HG03432 (cell line): ENCODE measurements around the gene AFF3.

Experiments used
- ATAC-seq: cut with Tn5 transposase; IDR thresholded peaks from one replicate; pipeline ENCODE4 v1.9.1; 2021; ENCODE audit warnings: mild to moderate bottlenecking, moderate library complexity; ENCODE audit not compliant: unreplicated experiment

AFF3 gene

DNA sequence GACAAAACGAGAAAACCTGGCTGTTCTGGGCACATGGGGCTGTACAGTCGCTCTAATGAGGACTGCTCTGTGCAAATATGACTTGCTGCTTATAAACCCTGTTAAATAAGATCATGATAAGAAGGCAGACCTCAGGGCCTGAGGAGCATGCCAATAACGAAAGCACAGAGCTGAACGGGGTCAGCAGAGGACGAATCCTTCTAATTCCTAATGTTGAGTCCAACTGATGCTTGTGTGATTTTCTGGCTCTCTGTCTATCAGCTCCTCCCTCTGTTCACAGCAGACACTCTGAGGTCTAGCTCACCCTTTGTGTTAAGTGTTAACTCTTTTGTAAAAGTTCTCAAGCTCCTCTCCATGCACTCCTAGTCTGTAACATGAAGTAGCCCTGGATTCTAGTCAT lies 485.4 kb downstream of the AFF3 start:
- ATAC-seq = no peak

- no peak for ATAC-seq
These were observed 489.0 kb downstream of the AFF3 start for GRCh38 chr2:99653433-99653832.

GRCh38 chr2:99652862-99653261 lies 489.5 kb downstream of the AFF3 start:
- ATAC-seq = no peak

- ATAC-seq = no peak
These were observed 490.3 kb downstream of the AFF3 start for GRCh38 chr2:99651930-99652670.

GRCh38 chr2:99648906-99649789 lies 493.2 kb downstream of the AFF3 start:
- ATAC-seq = no peak

GRCh38 chr2:99648178-99648844 lies 494.1 kb downstream of the AFF3 start:
- ATAC-seq = no peak

DNA sequence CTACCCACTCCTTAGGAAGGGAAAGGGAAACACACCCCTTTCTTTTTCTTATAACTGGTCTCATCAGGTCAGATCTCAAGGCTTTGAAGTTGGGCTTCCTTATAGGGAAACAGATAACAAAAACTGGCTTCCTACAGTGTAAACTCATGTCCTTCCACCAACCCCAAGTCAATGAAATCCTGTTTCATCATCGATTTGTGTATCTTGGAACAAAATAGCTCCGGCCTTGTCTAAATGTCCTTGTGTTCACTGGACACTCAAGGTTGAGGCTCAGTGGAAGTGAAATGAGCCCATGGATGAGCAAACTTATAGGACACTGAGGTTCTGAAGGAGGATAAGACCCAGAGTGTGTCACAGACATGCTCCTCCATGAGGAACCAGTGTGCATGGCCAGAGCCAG lies 496.4 kb downstream of the AFF3 start:
- ATAC-seq = no peak

DNA sequence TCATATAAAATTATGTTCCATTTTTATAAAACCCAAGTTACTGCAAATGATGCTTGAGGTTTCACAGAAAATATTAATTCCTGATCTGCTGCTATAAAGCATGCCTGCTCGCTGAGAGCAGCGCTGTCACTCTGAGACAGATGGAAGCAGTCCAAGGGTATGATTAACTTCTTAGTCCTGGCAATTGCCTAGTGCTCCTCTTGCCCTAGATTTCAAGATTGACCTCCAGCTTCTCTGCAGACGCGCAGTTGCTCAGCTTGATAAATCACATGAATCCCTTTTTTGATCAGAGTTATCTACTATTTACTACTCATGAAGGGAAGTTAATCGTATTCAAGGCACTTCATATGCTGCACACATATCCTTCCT lies 498.0 kb downstream of the AFF3 start:
- no peak for ATAC-seq

DNA sequence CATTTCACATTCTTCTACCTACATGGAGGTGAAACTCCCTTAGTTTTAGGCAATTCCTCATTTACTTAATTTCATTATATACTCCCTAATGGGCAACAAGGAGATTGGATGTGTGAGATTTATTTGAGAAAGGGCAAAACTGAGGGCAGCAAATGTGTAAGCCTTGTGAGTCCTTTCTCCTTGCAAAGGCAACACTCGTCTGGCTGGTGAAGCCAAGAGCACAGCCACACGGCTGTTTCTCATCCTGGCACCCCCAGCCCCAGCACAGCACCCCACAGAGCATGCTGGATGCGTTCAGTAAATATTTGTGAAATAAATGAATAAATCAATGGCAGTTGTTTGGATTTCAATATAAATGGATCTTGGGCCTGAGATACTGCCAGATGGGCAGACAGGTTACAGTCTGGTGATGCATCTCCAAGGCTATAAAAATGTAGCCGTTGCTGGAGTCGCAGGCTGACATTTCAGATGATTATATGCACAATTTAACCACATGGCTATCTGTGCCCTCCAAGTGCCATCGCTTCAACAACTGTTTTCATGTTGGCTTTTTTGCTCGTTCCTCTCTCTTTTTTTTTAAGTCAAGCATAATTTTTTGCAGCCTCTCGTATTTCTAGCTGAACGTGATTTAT lies 498.5 kb downstream of the AFF3 start:
- ATAC-seq = no peak

DNA sequence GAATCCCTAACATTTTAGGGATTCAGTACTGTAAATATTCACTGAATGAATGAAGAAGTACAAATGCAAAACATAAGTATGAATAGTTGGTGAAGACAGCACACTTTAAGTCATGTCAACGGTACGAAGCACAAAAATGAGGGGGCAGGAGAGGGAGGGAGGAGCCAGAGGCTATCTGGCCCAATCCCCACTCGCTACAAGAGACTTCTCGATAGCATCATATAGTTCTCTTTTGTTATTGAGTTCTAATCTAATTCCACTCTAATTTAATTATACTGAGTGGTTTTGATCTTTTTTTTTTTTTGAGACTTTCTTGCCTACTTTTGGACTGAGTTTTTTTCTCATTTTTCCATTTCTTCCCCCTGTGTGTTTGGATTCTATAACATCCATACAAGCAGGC lies 500.4 kb downstream of the AFF3 start:
- no peak for ATAC-seq

DNA sequence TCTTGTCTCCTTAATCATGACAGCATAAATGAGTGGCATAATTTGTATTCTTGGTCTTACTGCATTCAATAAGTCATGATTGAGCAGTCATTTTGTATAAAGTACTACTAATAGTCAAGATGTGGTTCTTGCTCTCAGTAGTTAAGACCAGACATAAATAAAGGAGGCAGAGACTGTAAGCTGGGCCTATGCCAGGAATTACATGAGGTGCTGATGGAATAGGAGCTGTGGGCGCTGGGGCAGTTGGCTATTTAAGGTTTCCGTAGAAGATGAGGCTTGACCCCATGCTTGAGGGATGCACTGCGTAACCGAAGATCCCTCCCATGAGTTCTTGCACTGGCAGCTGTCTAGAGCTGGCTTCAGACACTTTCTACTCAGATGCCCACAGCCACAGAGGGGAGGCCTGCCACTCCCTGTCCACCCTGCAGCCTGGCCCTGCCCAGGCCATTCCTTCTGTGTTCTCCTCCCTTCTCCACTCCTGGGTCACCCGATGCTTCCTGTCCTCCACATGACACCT lies 501.7 kb downstream of the AFF3 start:
- ATAC-seq = no peak

GRCh38 chr2:99638791-99639190 lies 503.6 kb downstream of the AFF3 start:
- no peak for ATAC-seq

DNA sequence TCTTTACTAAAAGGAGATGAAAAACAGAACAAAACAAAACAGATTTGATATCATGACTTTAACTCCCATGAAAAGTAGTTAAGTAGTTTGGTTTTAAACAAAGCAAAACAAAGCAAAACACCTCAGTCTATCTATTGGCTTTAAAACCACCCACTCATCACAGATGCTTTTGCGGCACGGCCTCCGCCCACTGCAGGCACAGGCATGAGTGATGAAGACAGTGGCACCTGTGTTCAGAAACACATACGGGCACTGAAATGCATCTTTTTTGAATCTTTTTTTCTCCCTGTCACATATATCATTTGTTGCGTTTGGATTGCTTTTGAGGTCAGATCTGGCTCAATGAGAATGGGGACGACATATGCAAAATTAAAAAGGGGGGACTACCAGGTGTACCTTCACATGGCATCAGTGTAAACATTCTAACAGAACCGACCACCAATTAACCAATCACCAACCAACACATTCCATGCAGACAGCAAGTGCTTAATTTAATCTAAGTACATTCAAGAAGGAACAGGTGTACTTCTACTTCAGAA lies 505.2 kb downstream of the AFF3 start:
- ATAC-seq = no peak

DNA sequence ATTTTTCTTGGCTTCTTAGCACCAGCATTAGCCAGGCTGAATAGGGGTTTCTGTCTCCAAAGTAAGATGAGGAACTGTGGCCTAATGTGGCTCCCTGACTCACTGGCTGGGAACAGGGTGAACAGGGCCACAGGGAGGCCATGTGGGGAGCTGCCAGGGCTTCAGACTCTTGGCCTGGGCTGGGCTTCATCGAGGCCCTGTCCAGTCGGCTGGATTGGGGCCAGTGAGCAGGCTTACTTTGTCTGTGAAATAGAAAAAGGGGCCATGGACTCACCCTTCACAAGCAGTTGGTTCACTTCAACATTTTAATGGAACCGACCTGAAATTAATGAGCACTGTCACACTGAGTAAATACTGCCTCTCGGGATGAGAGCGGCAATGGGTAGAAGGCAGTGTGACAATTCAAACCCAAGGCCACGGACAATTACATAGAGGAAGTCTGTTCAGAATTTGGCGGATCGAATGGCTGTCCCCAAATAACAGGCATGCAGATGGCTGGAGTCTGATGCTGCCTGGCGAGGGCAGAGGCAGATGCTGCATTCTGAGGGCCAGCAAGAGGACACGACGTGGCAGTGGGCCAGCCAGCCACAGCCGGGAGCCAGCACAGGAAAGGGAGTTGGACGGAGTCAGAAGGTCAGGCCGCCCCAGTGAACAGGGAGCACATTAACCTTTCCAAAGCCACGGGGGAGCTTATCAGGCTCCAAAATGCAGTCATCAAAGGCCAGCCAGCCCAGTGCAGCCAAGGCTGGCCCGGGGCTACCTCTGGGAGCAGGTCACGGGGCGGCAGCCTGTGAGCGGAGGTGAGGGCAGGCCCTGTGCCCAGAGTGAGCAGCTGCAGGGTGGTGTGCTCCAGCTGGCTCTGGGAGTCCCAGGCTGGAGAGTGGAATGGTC lies 506.0 kb downstream of the AFF3 start:
- no peak for ATAC-seq

DNA sequence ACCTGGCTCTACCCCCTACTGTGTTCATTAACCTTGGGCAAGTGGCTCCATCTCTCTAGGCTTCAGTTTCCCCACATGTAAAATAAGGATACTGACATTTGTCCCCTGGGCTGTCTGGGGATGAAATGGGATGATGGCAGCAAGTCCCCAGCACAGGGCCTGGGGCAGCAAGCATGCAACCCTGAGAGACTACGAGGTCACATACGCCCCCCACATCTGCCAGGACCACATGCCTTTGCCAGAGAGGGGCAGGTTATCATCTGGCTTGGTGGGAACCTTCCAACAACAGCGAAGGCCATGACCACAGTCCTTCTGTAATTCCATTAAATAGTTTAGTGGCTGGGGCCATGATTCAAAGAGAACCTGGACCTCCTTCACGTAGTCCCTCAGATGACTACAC lies 506.7 kb downstream of the AFF3 start:
- no peak for ATAC-seq

GRCh38 chr2:99634234-99634633 lies 508.2 kb downstream of the AFF3 start:
- no peak for ATAC-seq

GRCh38 chr2:99631700-99632099 lies 510.7 kb downstream of the AFF3 start:
- ATAC-seq = no peak

DNA sequence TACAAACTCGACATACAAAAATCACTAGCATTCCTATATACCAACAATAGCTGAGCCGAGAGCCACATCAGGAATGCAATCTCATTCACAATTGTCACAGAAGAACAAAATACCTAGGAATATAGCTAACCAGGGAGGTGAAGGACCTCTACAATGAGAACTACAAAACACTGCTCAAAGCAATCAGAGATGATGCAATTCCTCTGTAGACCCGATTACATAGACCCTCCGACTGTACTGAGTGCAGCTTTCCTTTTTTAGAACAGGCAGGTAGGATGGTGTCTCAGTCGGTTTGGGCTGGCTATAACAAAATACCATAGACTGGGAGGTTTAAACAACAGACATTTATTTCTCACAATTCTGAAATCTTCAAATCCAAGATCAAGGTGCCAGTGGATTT lies 513.1 kb downstream of the AFF3 start:
- no peak for ATAC-seq

DNA sequence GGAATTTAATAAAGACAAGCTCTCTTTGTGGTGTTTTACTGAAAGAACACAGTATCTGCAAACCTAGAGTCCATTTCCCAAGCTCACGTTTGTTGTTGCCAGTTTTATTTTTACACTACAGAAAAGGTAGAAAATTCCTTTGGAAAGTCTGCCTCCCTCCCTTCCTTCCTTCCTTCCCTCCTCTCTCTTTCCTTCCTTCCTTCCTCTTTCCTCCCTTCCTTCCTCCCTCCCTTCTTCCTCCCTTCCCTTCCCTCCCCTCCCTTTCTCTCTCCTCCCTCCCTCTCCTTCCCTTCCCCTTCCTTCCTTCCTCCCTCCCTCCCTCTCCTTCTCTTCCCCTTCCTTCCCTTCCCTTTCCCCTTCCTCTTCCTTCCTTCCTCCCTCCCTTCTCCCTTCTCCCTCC lies 516.2 kb downstream of the AFF3 start:
- no peak for ATAC-seq

DNA sequence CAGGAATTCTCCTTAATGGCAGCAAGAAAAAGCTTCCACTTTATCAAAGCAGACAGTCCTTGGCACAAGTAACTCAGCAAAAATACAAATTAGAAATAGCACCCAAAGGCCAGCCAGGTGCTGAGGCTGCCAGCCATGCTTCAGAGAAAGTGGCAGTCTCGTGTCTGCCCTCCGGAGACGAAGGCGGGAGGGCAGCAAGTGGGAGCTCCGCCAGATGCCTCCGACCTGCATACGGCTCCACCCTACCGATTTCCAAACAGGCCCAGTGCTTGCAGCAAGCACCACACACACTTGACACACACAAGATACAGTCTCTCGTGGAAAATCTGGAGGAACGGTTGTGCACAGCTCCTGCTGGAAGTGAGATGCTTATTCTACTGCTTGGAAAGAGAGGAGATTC lies 517.7 kb downstream of the AFF3 start:
- no peak for ATAC-seq
